PC-3 (cell line): Measurements from ENCODE around the gene IP6K1.

Experiments
- EZH2 ChIP-seq: fragments of 300-600 bp; sonication (generic); IDR thresholded peaks from one replicate; pipeline ENCODE4 v1.6.1; 2017; ENCODE audit warnings: antibody characterized with exemption, mild to moderate bottlenecking, low read length; ENCODE audit not compliant: unreplicated experiment
- EZH2phosphoT487 ChIP-seq: fragments of 300-600 bp; sonication (generic); IDR thresholded peaks from 2 replicates; pipeline ENCODE4 v1.6.1; 2018; ENCODE audit warnings: mild to moderate bottlenecking, antibody characterized with exemption, low read length, borderline replicate concordance
- TF ChIP-seq, protein P1 (sequence below): fragments of 300-600 bp; sonication (generic); conservative IDR thresholded peaks from 2 replicates; pipeline ENCODE4 v1.5.1; 2017; ENCODE audit warnings: antibody characterized with exemption, low read depth, mild to moderate bottlenecking, low read length

DNA sequence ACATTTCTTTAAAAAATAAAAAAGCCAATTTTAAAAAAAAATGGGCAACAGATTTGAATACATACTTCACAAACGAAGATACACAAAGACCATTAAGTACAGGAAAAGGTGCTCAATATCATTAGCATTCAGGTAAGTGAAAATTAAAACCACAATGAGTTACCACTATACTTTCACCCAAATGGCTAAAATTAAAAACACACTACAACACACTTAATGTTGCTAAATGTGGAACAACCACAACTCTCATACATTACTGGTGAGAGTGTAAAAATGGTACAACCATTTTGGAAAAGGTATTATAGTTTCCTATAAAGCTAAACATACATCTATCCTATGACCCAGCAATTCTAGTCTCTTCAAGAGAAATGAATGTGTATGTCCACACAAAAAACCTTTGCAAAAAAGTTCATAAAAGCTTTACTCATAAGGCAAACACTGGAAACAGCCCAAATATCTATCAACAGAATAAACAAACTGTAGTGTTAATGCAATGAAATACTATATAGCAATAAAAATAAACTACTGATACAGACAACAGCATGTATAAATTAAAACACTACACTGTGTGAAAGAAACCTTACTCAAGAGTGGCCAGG lies 14.9 kb downstream of the IP6K1 start:
- TF ChIP-seq, protein P1, sequence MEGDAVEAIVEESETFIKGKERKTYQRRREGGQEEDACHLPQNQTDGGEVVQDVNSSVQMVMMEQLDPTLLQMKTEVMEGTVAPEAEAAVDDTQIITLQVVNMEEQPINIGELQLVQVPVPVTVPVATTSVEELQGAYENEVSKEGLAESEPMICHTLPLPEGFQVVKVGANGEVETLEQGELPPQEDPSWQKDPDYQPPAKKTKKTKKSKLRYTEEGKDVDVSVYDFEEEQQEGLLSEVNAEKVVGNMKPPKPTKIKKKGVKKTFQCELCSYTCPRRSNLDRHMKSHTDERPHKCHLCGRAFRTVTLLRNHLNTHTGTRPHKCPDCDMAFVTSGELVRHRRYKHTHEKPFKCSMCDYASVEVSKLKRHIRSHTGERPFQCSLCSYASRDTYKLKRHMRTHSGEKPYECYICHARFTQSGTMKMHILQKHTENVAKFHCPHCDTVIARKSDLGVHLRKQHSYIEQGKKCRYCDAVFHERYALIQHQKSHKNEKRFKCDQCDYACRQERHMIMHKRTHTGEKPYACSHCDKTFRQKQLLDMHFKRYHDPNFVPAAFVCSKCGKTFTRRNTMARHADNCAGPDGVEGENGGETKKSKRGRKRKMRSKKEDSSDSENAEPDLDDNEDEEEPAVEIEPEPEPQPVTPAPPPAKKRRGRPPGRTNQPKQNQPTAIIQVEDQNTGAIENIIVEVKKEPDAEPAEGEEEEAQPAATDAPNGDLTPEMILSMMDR: no peak
- TF ChIP-seq EZH2phosphoT487 (no peak), EZH2 (no peak)
